Bronchial epithelial cell (primary cell): ENCODE measurements around the gene HIGD1C. TPM values are rescaled to one million over a fixed set of nuclear protein-coding genes. Genes with fewer than 3 reads are reported as not detected.

Experiments
- DNase-seq: peaks from one replicate; pipeline ENCODE4 v3.0.0-alpha.2; 2010; ENCODE audit warnings: low read depth
- FAIRE-seq: peaks from 2 replicates; lab custom pipeline; 2011; peaks lifted over from hg19 to GRCh38; lab: Jason Lieb, UNC
- H3K27me3 ChIP-seq: 2 replicates; pipeline ENCODE4 v1.5.1; 2011; ENCODE audit warnings: low read length; ENCODE audit not compliant: control insufficient read depth, insufficient read depth
- H3K36me3 ChIP-seq: 2 replicates; pipeline ENCODE4 v1.5.1; 2011; ENCODE audit warnings: low read length; ENCODE audit not compliant: control insufficient read depth, insufficient read depth
- H3K4me3 ChIP-seq: 2 replicates; pipeline ENCODE4 v1.5.1; 2011; ENCODE audit warnings: mild to moderate bottlenecking, low read depth, low read length, control low read depth
- CTCF ChIP-seq: IDR thresholded peaks from 2 replicates; pipeline ENCODE4 v1.5.1; 2011; ENCODE audit warnings: mild to moderate bottlenecking, moderate library complexity, low read length, control low read depth, inconsistent platforms; ENCODE audit not compliant: insufficient read depth, severe bottlenecking
- total RNA-seq: library from RNA; depleted of rRNA; stranded (reverse); fragments of >200 nt; gene quantifications from 2 replicates; pipeline ENCODE4 v1.2.1, GENCODE V29; 2014

HIGD1C gene
- total RNA-seq, 1 donor from 2014 or later: not detected

- DNase-seq (no peak), FAIRE-seq (no peak)
- Histone ChIP-seq H3K36me3 (peaks cover 1% of the 10 kb centered on the region), H3K27me3 (no peaks in the 10 kb centered on the region), H3K4me3 (no peak overlapping the region)
- no peak for TF ChIP-seq CTCF
Measured at GRCh38 chr12:51017452-51017851, 65.1 kb downstream of the HIGD1C start.

- no peak overlapping the region for H3K4me3 ChIP-seq
- no peak for FAIRE-seq
- H3K27me3 ChIP-seq: no peaks in the 10 kb centered on the region
- no peak for DNase-seq
- H3K36me3 ChIP-seq: peaks cover 1% of the 10 kb centered on the region
- TF ChIP-seq CTCF: no peak
Measured at GRCh38 chr12:51018956-51019355, 66.6 kb downstream of the HIGD1C start.

GRCh38 chr12:51019927-51020326 is 67.6 kb downstream of the HIGD1C start:
- no peaks in the 10 kb centered on the region for H3K27me3 ChIP-seq
- no peak for DNase-seq
- H3K4me3 ChIP-seq: no peak overlapping the region
- peaks cover 1% of the 10 kb centered on the region for H3K36me3 ChIP-seq
- no peak for FAIRE-seq
- no peak for TF ChIP-seq CTCF

Other genes with a start within 250 kb of the HIGD1C start
- gene ATF1, start 188.4 kb upstream of the HIGD1C start, total RNA-seq: 31.3 and 39.6 TPM in 2 replicates
- not detected in 2 replicates for gene TMPRSS12, start 109.6 kb upstream of the HIGD1C start, total RNA-seq
- 42.5 and 42.9 TPM in 2 replicates for gene SLC11A2, start 73.8 kb downstream of the HIGD1C start, total RNA-seq
- gene LETMD1, start 95.8 kb downstream of the HIGD1C start, total RNA-seq: 41.2 and 67.9 TPM in 2 replicates
- gene CSRNP2, start 131.1 kb downstream of the HIGD1C start, total RNA-seq: 14.5 and 19.2 TPM in 2 replicates
- gene TFCP2, start 220.6 kb downstream of the HIGD1C start, total RNA-seq: 7.1 and 7.6 TPM in 2 replicates